Measurements from ENCODE around the gene ANKRD11. TPM values are rescaled to one million over a fixed set of nuclear protein-coding genes. Genes with fewer than 3 reads are reported as not detected.
A peak's percentile ranks its signal among the peaks of the same experiment; 100 is the strongest.
"Not testable (repeated sequence)": the region's sequence is repeated elsewhere in the genome, so short reads cannot be mapped to it uniquely, and the experiment has no call there.

ANKRD11 gene
- total RNA-seq, 1 experiment from 2014 or later, result 116 TPM

GRCh38 chr16:89261691-89262563 is 228.4 kb downstream of the ANKRD11 start:
- Histone ChIP-seq H3K4me3 (no peak overlapping the region), H3K27ac (no peak overlapping the region), H3K27me3 (no peaks in the 10 kb centered on the region), H3K4me1 (no peaks in the 10 kb centered on the region), H3K36me3 (peaks cover 22% of the 10 kb centered on the region), H3K9me3 (replicated peaks) (no peaks in the 10 kb centered on the region; the same call in none of the 2 replicates)
- no peak for DNase-seq

- H3K27ac ChIP-seq; H3K4me3 ChIP-seq; H3K9me3 ChIP-seq (replicated peaks); H3K36me3 ChIP-seq; H3K4me1 ChIP-seq; H3K27me3 ChIP-seq; DNase-seq: not testable (repeated sequence)
These were observed 230.5 kb downstream of the ANKRD11 start for GRCh38 chr16:89259901-89260300.

DNA sequence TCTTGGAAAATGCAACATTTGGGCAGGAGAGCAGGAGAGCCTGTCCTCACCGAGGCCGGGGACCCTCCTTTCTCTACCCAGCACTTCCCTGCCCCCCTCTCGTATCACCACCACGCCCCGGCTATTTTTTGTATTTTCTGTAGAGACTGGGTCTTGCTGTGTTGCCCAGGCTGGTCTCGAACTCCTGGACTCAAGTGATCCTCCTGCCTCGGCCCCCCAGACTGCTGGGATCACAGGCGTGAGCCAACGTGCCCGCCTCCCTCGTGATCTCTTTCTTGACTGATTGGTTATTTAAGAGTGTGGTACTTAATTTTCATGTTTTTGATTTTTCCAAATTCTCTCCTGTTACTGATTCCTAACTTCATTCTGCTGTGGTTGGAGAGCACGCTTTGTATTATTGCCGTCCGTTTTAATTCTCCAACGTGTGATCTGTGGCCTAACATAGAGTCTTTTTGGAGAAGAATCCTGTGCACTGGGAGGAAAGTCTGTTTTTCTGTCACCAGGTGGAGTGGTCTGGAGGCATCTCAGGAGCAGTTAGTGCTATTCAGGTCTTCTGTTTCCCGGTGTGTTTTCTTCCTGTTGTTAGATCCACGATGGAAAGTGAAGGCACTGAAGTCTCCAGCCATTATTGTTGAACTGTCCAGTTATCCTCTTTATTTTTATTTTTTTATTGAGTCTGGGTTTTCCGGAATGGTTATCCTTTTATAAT is 232.4 kb downstream of the ANKRD11 start:
- DNase-seq, result no peak
- H3K27ac ChIP-seq, result no peak overlapping the region
- H3K9me3 ChIP-seq (replicated peaks), result no peaks in the 10 kb centered on the region; the same call in none of the 2 replicates
- no peaks in the 10 kb centered on the region for H3K27me3 ChIP-seq
- no peaks in the 10 kb centered on the region for H3K4me1 ChIP-seq
- no peak overlapping the region for H3K4me3 ChIP-seq
- no peaks in the 10 kb centered on the region for H3K36me3 ChIP-seq

DNA sequence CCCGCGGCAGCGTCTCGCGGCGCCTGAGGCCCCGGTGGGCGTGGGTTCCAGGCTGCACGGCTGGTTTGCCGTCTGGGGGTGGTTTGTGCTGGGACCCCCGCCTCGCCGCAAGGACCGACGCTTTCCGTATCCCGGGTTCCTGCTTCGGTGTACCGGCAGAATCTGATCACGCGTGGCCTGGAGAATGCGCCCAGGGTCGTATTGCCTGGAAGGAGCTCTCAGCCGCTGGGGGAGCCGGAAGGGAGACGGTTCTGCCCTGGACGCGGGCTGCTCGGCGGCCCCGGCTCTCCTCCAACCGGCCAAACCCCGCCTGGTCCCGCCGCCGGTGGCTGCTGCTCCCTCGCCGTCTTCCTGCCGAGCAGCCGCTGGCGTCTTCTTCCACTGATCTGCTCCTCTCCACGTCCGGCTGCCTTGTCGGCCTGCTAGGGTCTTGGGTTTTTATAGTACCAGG is 233.1 kb downstream of the ANKRD11 start:
- Histone ChIP-seq H3K4me1 (no peaks in the 10 kb centered on the region), H3K9me3 (replicated peaks) (no peaks in the 10 kb centered on the region; the same call in 1 of the 2 replicates), H3K36me3 (no peaks in the 10 kb centered on the region), H3K27ac (no peak overlapping the region), H3K4me3 (no peak overlapping the region), H3K27me3 (no peaks in the 10 kb centered on the region)
- no peak for DNase-seq

DNA sequence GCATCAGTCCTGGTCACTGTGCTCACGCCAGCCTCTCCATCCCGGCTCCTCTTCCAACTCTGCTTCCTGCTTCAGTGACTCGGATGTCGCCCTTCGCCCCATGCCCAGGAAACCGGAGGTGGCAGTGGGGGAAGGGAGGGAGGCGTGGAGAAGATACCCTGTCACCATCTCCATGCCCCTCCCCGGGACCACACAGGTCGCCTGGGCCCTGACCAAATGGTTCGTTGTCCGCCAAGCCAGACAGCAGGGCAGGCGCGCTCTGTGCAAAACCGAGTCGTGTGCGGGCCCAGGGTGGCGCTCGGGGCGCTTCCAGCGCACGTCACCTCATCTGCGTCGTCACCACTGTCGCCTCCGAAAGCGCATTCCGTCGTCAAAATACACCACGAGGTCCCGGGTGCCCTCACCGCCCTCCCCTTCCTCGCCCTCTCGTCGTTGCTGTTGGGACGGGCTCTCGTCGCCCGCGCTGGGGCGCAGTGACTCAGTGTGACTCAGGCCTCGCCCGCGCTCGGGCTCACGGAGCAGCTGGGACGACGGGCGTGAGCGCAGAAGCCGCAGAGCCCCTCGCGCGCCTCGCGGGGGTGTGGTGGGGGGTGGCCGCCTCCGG is 233.6 kb downstream of the ANKRD11 start:
- Histone ChIP-seq H3K27me3 (no peaks in the 10 kb centered on the region), H3K27ac (no peak overlapping the region), H3K36me3 (no peaks in the 10 kb centered on the region), H3K4me3 (no peak overlapping the region), H3K4me1 (no peaks in the 10 kb centered on the region), H3K9me3 (replicated peaks) (no peaks in the 10 kb centered on the region; the same call in 1 of the 2 replicates)
- no peak for DNase-seq

- DNase-seq, result no peak
- no peaks in the 10 kb centered on the region; the same call in 1 of the 2 replicates for H3K9me3 ChIP-seq (replicated peaks)
- no peak overlapping the region for H3K4me3 ChIP-seq
- no peaks in the 10 kb centered on the region for H3K36me3 ChIP-seq
- no peaks in the 10 kb centered on the region for H3K27me3 ChIP-seq
- H3K4me1 ChIP-seq, result no peaks in the 10 kb centered on the region
- H3K27ac ChIP-seq, result no peak overlapping the region
These were observed 236.6 kb downstream of the ANKRD11 start for GRCh38 chr16:89253548-89254287.

DNA sequence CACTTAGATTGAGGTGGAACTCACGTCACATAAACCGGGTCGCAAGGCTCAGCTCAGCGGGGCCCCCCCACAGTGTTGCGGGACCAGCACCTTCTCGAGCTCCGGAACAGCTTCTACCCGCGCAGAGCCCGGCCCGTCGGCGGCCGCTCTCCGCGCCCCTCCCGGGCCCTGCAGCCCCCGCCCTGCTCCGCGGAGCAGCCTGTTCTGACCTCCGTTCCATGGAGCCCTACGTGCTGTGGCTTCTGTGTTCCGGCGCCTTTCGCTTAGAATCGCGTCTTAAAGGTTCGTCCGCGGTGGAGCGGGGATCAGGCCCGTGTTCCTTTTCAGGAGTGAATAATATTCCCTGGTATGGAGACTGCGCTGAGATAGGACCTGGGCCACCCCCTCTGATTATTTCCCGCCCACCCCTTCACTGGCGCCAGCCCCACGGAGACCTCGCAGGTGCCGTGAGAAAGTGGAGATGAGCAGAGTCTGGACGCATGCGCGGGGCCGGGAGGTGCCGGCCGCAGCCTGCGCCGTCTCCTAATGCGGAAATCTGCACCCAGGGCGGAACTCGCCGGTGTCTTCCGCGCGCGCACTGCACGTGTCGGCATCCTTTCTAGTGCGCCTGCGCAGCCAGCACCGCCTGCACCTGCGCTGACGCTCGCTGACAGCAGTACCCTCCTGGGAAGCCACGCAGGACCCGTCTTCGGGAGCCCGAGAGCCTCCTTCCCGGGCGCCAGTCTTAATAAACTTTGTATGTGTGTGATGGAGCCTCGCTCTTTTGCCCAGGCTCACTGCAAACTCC is 242.0 kb downstream of the ANKRD11 start:
- DNase-seq, result no peak
- Histone ChIP-seq H3K9me3 (replicated peaks) (no peaks in the 10 kb centered on the region), H3K27me3 (no peaks in the 10 kb centered on the region), H3K36me3 (no peaks in the 10 kb centered on the region), H3K4me1 (peaks cover 5% of the 10 kb centered on the region), H3K27ac (no peak overlapping the region), H3K4me3 (no peak overlapping the region)

DNA sequence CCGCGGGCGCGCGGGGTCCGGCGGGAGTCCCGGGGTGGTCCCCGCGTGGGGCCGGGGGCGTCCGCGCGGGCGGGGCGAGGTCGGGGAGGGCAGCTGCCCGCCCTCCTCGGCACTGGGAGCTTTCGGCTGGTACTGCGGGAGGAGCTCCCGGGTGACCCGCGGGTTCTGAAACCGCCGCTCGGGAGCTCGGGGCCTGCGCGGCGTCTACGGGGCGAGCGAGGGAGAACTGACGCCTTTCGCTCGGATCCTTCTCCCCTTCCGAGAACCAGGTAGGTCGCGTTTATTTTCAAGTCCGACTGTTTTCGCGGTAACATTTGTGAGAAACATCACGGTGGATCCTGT is 242.7 kb downstream of the ANKRD11 start:
- not testable (repeated sequence) for DNase-seq; H3K4me1 ChIP-seq; H3K27me3 ChIP-seq; H3K36me3 ChIP-seq; H3K9me3 ChIP-seq (replicated peaks); H3K4me3 ChIP-seq; H3K27ac ChIP-seq

DNA sequence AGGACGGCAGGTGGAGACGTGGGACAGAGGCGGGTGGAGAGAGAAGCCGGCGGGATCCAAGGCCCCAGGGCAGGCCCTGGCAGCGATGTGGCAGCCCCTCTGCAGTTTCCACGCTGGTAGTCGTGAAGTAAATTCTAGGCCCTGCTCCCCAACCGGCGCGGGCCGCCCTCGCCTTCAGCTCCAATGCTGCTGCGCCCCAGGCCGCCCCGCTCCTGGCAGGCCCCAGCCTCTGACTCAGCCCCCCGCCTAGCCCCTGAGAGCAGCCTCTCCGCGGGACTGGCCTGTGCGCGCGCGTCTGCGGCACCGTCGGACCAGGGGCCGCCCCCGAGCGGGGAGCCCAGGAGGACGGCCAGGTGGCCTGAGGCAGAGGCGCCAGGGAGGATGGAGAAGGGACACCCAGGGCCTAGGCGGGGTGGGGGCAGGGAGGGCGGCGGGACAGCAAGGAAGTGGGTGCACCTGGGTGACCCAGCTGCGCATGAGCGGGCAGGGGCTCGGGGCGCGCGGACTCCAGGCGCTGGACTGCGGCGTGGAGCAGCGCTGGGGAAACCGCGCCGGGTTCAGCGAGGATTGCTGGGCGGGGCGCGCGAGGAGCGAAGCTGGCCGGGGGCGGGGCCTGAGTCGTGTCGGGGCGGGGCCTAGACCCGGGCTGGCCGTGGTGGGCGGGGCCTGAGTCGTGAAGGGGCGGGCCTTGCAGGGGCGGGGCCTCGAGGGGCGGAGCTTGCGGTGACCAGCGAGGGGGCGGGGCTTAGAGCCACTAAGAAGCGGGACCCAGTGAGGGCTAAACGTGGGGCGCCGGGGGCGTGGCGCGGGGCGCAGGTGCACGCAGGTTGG is 243.2 kb downstream of the ANKRD11 start:
- peak overlapping the region; percentile 42 for H3K27ac ChIP-seq
- no peaks in the 10 kb centered on the region for H3K9me3 ChIP-seq (replicated peaks)
- H3K4me3 ChIP-seq, result peak overlapping the region; percentile 62
- H3K4me1 ChIP-seq, result peaks cover 9% of the 10 kb centered on the region
- no peaks in the 10 kb centered on the region for H3K36me3 ChIP-seq
- DNase-seq, result peak; percentile 77 to 80
- H3K27me3 ChIP-seq, result no peaks in the 10 kb centered on the region

DNA sequence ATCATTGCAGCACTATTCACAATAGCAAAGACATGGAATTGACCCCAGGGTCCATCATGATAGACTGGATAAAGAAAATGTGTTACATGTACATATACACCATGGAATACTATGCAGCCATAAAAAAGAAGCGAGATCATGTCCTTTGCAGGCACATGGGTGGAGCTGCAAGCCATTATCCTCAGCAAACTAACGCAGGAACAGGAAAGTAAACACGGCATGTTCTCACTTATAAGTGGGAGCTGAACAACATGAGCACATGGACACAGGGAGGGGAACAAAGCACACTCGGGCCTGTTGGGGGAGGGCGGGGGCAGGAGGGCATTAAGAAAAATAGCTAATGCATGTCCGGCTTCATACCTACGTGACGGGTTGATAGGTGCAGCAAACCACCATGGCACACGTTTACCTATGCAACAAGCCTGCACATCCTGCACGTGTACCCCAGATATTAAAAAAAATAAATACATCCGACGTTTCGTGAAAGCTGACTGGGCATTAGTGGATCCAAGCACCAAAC is 243.9 kb downstream of the ANKRD11 start:
- H3K9me3 ChIP-seq (replicated peaks), result no peaks in the 10 kb centered on the region
- peak overlapping the region; percentile 62 for H3K4me3 ChIP-seq
- H3K27ac ChIP-seq, result no peak overlapping the region; the same call in 1 of the 2 replicates
- H3K4me1 ChIP-seq, result peaks cover 12% of the 10 kb centered on the region
- H3K27me3 ChIP-seq, result no peaks in the 10 kb centered on the region
- H3K36me3 ChIP-seq, result no peaks in the 10 kb centered on the region
- no peak for DNase-seq

GRCh38 chr16:89244754-89245153 is 245.6 kb downstream of the ANKRD11 start:
- Histone ChIP-seq H3K27ac (no peak overlapping the region), H3K27me3 (no peaks in the 10 kb centered on the region), H3K4me1 (peaks cover 12% of the 10 kb centered on the region), H3K4me3 (no peak overlapping the region), H3K36me3 (no peaks in the 10 kb centered on the region), H3K9me3 (replicated peaks) (no peaks in the 10 kb centered on the region)
- no peak for DNase-seq

DNA sequence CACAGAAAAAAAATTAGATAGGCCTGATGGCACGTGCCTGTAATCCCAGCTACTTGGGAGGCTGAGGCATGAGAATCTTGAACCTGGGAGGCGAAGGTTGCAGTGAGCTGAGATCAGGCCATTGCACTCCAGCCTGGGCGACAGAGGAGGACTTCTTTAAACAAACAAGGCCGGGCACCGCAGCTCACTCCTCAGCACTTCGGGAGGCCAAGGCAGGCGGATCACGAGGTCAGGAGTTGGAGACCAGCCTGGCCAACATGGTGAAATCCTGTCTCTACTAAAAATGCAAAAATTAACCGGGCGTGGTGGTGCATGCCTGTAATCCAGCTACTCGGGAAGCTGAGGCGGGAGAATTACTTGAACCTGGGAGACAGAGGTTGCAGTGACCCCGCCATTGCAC is 246.1 kb downstream of the ANKRD11 start:
- H3K27me3 ChIP-seq; H3K27ac ChIP-seq; DNase-seq; H3K36me3 ChIP-seq; H3K4me3 ChIP-seq; H3K9me3 ChIP-seq (replicated peaks): not testable (repeated sequence)
- H3K4me1 ChIP-seq, result peaks cover 12% of the 10 kb centered on the region

GRCh38 chr16:89243664-89244063 is 246.7 kb downstream of the ANKRD11 start:
- Histone ChIP-seq H3K27ac (peak overlapping the region; percentile 37), H3K9me3 (replicated peaks) (no peaks in the 10 kb centered on the region), H3K27me3 (no peaks in the 10 kb centered on the region), H3K4me3 (no peak overlapping the region), H3K4me1 (peaks cover 12% of the 10 kb centered on the region), H3K36me3 (no peaks in the 10 kb centered on the region)
- DNase-seq, result no peak

Measured in SJCRH30 (cell line).